CD4-positive, CD25-positive, alpha-beta regulatory T cell (primary cell): ENCODE measurements around the gene ADORA2A. TPM values are rescaled to one million over a fixed set of nuclear protein-coding genes. Genes with fewer than 3 reads are reported as not detected.

Source experiments
- ATAC-seq, 2 donors: fragments of 150-1000 bp; cut with Tn5 transposase; one replicate each; pipeline ENCODE4 v1.10.0; 2021; ENCODE audit warnings: low read depth in 2 of 2, moderate number of reproducible peaks in 2 of 2, moderate library complexity in 1 of 2
- DNase-seq, 3 donors: peaks; one replicate each; pipeline versions ENCODE4 v3.0.0 to v3.0.0-alpha.2; 2012 to 2022; ENCODE audit warnings: mixed read lengths in 1 of 3
- H3K27ac ChIP-seq: one replicate; pipeline ENCODE4 v1.7.0; 2013; ENCODE audit warnings: mild to moderate bottlenecking, low read length; ENCODE audit not compliant: insufficient read depth, poor library complexity, severe bottlenecking
- H3K27me3 ChIP-seq: one replicate; pipeline ENCODE4 v1.7.0; 2013; ENCODE audit warnings: low read length; ENCODE audit not compliant: control insufficient read depth, insufficient read depth
- H3K36me3 ChIP-seq: one replicate; pipeline ENCODE4 v1.7.0; 2013; ENCODE audit warnings: mild to moderate bottlenecking, low read length, moderate library complexity; ENCODE audit not compliant: control insufficient read depth, insufficient read depth
- H3K4me1 ChIP-seq: 2 replicates; pipeline ENCODE4 v1.7.0; 2013; ENCODE audit warnings: mild to moderate bottlenecking, low read length; ENCODE audit not compliant: insufficient read depth, control insufficient read depth, poor library complexity, severe bottlenecking
- H3K4me3 ChIP-seq: one replicate; pipeline ENCODE4 v1.7.0; 2013; ENCODE audit warnings: low read depth, mild to moderate bottlenecking, low read length, moderate library complexity
- H3K9me3 ChIP-seq, 2 experiments: 1 replicate in 1 of 2; 2 replicates in 1 of 2; pipeline ENCODE4 v1.7.0; 2013; ENCODE audit warnings: low read length in 2 of 2, mild to moderate bottlenecking in 1 of 2, moderate library complexity in 1 of 2; ENCODE audit not compliant: control insufficient read depth in 2 of 2
- H3K27ac Mint-ChIP-seq, 3 donors: one replicate each; pipeline ENCODE4 v1.8.0; 2020 to 2022; ENCODE audit warnings: mild to moderate bottlenecking in 3 of 3, mixed read lengths in 3 of 3, moderate library complexity in 2 of 3
- H3K27me3 Mint-ChIP-seq: one replicate; pipeline ENCODE4 v1.8.0; 2022; ENCODE audit warnings: mild to moderate bottlenecking, mixed read lengths
- H3K36me3 Mint-ChIP-seq: one replicate; pipeline ENCODE4 v1.8.0; 2020; ENCODE audit warnings: mixed read lengths
- H3K4me1 Mint-ChIP-seq, 4 donors: one replicate each; pipeline ENCODE4 v1.8.0; 2020 to 2022; ENCODE audit warnings: mixed read lengths in 4 of 4, mild to moderate bottlenecking in 1 of 4
- H3K4me3 Mint-ChIP-seq, 4 donors: one replicate each; pipeline ENCODE4 v1.8.0; 2020 to 2022; ENCODE audit warnings: mild to moderate bottlenecking in 4 of 4, mixed read lengths in 4 of 4, moderate library complexity in 3 of 4
- H3K9me3 Mint-ChIP-seq, 7 donors: one replicate each; pipeline ENCODE4 v1.8.0; 2020 to 2022; ENCODE audit warnings: mixed read lengths in 7 of 7, mild to moderate bottlenecking in 3 of 7, moderate library complexity in 2 of 7
- polyA plus RNA-seq, 4 donors: library from polyadenylated mRNA; unstranded; fragments of 300-500 nt; fragmentation: Illumina TruSeq; gene quantifications; one replicate each; pipeline ENCODE4 v1.2.3, GENCODE V29; 2021
- total RNA-seq: library from RNA; stranded (reverse); gene quantifications from one replicate; pipeline ENCODE4 v1.2.3, GENCODE V29; 2022

ADORA2A gene
- total and polyA plus RNA-seq, 5 donors from 2014 or later: 31.2 to 101 (median 91.8) TPM

GRCh38 chr22:24416611-24417010 lies 10.8 kb upstream of the ADORA2A start:
- H3K4me3 Mint-ChIP-seq: no peak overlapping the region
- H3K4me1 Mint-ChIP-seq: peaks cover 0 to 6% (median 2%) of the 10 kb centered on the region in 4 donors
- H3K27me3 ChIP-seq: no peaks in the 10 kb centered on the region
- H3K36me3 Mint-ChIP-seq: peaks cover 13% of the 10 kb centered on the region
- ATAC-seq (no peak), DNase-seq (no peak)
- no peaks in the 10 kb centered on the region for H3K27me3 Mint-ChIP-seq
- H3K27ac ChIP-seq: no peak overlapping the region
- H3K9me3 Mint-ChIP-seq: peaks cover 0 to 2% (median 0%) of the 10 kb centered on the region in 7 donors
- H3K4me3 ChIP-seq: no peak overlapping the region
- H3K9me3 ChIP-seq: no peaks in the 10 kb centered on the region
- H3K36me3 ChIP-seq: peaks cover 23% of the 10 kb centered on the region
- H3K27ac Mint-ChIP-seq: no peak overlapping the region
- H3K4me1 ChIP-seq: peaks cover 4% of the 10 kb centered on the region

- no peak overlapping the region for H3K27ac ChIP-seq
- H3K27ac Mint-ChIP-seq: no peak overlapping the region
- no peaks in the 10 kb centered on the region for H3K27me3 ChIP-seq
- H3K4me3 Mint-ChIP-seq: no peak overlapping the region
- H3K9me3 ChIP-seq: no peaks in the 10 kb centered on the region
- peaks cover 0 to 7% (median 2%) of the 10 kb centered on the region in 4 donors for H3K4me1 Mint-ChIP-seq
- peaks cover 0 to 2% (median 0%) of the 10 kb centered on the region in 7 donors for H3K9me3 Mint-ChIP-seq
- H3K36me3 Mint-ChIP-seq: peaks cover 13% of the 10 kb centered on the region
- ATAC-seq (no peak), DNase-seq (no peak)
- peaks cover 5% of the 10 kb centered on the region for H3K4me1 ChIP-seq
- no peak overlapping the region for H3K4me3 ChIP-seq
- peaks cover 19% of the 10 kb centered on the region for H3K36me3 ChIP-seq
- no peaks in the 10 kb centered on the region for H3K27me3 Mint-ChIP-seq
Measured at GRCh38 chr22:24417200-24417599, 10.2 kb upstream of the ADORA2A start.

- Histone ChIP-seq H3K9me3 (no peaks in the 10 kb centered on the region), H3K27ac (no peak overlapping the region), H3K4me1 (peaks cover 5% of the 10 kb centered on the region), H3K4me3 (no peak overlapping the region), H3K27me3 (no peaks in the 10 kb centered on the region), H3K36me3 (peaks cover 14% of the 10 kb centered on the region)
- no peak overlapping the region for H3K4me3 Mint-ChIP-seq
- peaks cover 13% of the 10 kb centered on the region for H3K36me3 Mint-ChIP-seq
- H3K9me3 Mint-ChIP-seq: peaks cover 0 to 2% (median 0%) of the 10 kb centered on the region in 7 donors
- H3K27ac Mint-ChIP-seq: no peak overlapping the region
- peaks cover 5% of the 10 kb centered on the region for H3K27me3 Mint-ChIP-seq
- H3K4me1 Mint-ChIP-seq: peaks cover 0 to 10% (median 3%) of the 10 kb centered on the region in 4 donors
- DNase-seq (no peak), ATAC-seq (no peak)
Measured at GRCh38 chr22:24417901-24418641, 9.3 kb upstream of the ADORA2A start.

GRCh38 chr22:24418786-24419474 lies 8.5 kb upstream of the ADORA2A start:
- no peak overlapping the region for H3K27ac Mint-ChIP-seq
- peaks cover 8% of the 10 kb centered on the region for H3K36me3 Mint-ChIP-seq

GRCh38 chr22:24419475-24419850 lies 7.9 kb upstream of the ADORA2A start:
- Mint-ChIP-seq H3K9me3 (peaks cover 0 to 2% (median 0%) of the 10 kb centered on the region in 7 donors), H3K4me3 (peak overlapping the region in 1 of 4 donors; percentile 86), H3K27ac (no peak overlapping the region), H3K27me3 (peaks cover 5% of the 10 kb centered on the region), H3K4me1 (peaks cover 0 to 13% (median 3%) of the 10 kb centered on the region in 4 donors), H3K36me3 (peaks cover 7% of the 10 kb centered on the region)
- peaks cover 8% of the 10 kb centered on the region for H3K36me3 ChIP-seq
- no peak for DNase-seq
- no peak for ATAC-seq
- H3K27me3 ChIP-seq: no peaks in the 10 kb centered on the region
- H3K27ac ChIP-seq: no peak overlapping the region
- H3K4me3 ChIP-seq: no peak overlapping the region
- H3K4me1 ChIP-seq: peaks cover 18% of the 10 kb centered on the region
- no peaks in the 10 kb centered on the region for H3K9me3 ChIP-seq

More at GRCh38 chr22:24418786-24419474, 8.5 kb upstream of the ADORA2A start:
- Histone ChIP-seq H3K27me3 (no peaks in the 10 kb centered on the region), H3K4me3 (no peak overlapping the region), H3K27ac (no peak overlapping the region), H3K9me3 (no peaks in the 10 kb centered on the region), H3K4me1 (peaks cover 12% of the 10 kb centered on the region), H3K36me3 (peaks cover 12% of the 10 kb centered on the region)
- ATAC-seq (no peak), DNase-seq (no peak)
- Mint-ChIP-seq H3K27me3 (peaks cover 5% of the 10 kb centered on the region), H3K4me3 (no peak overlapping the region), H3K4me1 (peaks cover 0 to 13% (median 3%) of the 10 kb centered on the region in 4 donors), H3K9me3 (peaks cover 0 to 2% (median 0%) of the 10 kb centered on the region in 7 donors)

GRCh38 chr22:24420072-24420976 lies 7.1 kb upstream of the ADORA2A start:
- H3K4me1 ChIP-seq: peaks cover 24% of the 10 kb centered on the region
- H3K27ac Mint-ChIP-seq: no peak overlapping the region
- H3K4me3 ChIP-seq: no peak overlapping the region
- DNase-seq: no peak
- H3K4me1 Mint-ChIP-seq: peaks cover 0 to 18% (median 4%) of the 10 kb centered on the region in 4 donors
- H3K36me3 ChIP-seq: peaks cover 2% of the 10 kb centered on the region
- H3K9me3 ChIP-seq: no peaks in the 10 kb centered on the region
- peaks cover 0 to 2% (median 0%) of the 10 kb centered on the region in 7 donors for H3K9me3 Mint-ChIP-seq
- peaks cover 5% of the 10 kb centered on the region for H3K27me3 Mint-ChIP-seq
- no peaks in the 10 kb centered on the region for H3K27me3 ChIP-seq
- H3K4me3 Mint-ChIP-seq: no peak overlapping the region
- H3K36me3 Mint-ChIP-seq: peaks cover 2% of the 10 kb centered on the region
- ATAC-seq: no peak
- no peak overlapping the region for H3K27ac ChIP-seq

GRCh38 chr22:24420977-24421343 lies 6.4 kb upstream of the ADORA2A start:
- peaks cover 31% of the 10 kb centered on the region for H3K4me1 ChIP-seq
- H3K36me3 ChIP-seq: no peaks in the 10 kb centered on the region
- peak overlapping the region in 2 of 4 donors; percentile 66 to 67 for H3K4me3 Mint-ChIP-seq
- peaks cover 5% of the 10 kb centered on the region for H3K27me3 Mint-ChIP-seq
- H3K27me3 ChIP-seq: no peaks in the 10 kb centered on the region
- peaks cover 0 to 2% (median 0%) of the 10 kb centered on the region in 7 donors for H3K9me3 Mint-ChIP-seq
- H3K36me3 Mint-ChIP-seq: no peaks in the 10 kb centered on the region
- no peak for DNase-seq
- H3K4me1 Mint-ChIP-seq: peaks cover 0 to 24% (median 10%) of the 10 kb centered on the region in 4 donors
- no peak overlapping the region for H3K4me3 ChIP-seq
- H3K27ac ChIP-seq: no peak overlapping the region
- H3K9me3 ChIP-seq: no peaks in the 10 kb centered on the region
- peak overlapping the region in 1 of 3 donors; percentile 73 for H3K27ac Mint-ChIP-seq
- ATAC-seq: no peak
